DND-41 (cell line): ENCODE results near the gene DGKI.

ENCODE experiments used
- CTCF ChIP-seq: IDR thresholded peaks from 2 replicates; pipeline ENCODE4 v1.5.1; 2012; ENCODE audit warnings: borderline replicate concordance, low read length, moderate library complexity, mild to moderate bottlenecking; ENCODE audit not compliant: poor library complexity, severe bottlenecking; ENCODE audit errors: extremely low read depth
- EZH2 ChIP-seq: IDR thresholded peaks from 3 replicates; pipeline ENCODE4 v1.6.1; 2012; ENCODE audit warnings: borderline replicate concordance, low read depth, mild to moderate bottlenecking, moderate library complexity, low read length, inconsistent platforms; ENCODE audit not compliant: severe bottlenecking

DNA sequence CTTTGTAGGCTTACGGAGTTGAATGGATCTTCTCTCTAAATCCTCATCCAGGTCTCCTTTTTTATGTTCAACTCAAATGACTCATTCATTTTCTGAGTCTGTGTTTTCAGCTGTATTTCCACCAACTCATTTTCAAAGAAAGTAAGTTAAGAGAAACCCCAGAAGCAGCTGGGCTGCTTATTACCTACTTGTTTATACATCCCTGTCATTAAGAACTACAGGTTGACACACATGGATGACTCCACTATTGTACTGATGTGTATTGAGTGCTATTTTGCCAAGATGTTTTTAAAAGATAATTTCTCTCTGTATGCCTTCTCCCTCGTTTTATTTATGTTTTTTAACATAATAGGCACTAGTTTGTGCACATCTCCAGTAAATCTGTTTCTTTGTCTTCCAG lies 41.9 kb downstream of the DGKI start:
- TF ChIP-seq CTCF, result no peak
- no peak for TF ChIP-seq EZH2
